Neural cell (in vitro differentiated cells): ENCODE measurements around the gene IFNE. TPM values are rescaled to one million over a fixed set of nuclear protein-coding genes. Genes with fewer than 3 reads are reported as not detected.

Source experiments
- H2AFZ ChIP-seq: fragments of 200-600, 300-800 bp; sonication (generic), shearing (Covaris generic); 2 replicates; pipeline ENCODE4 v1.6.0; 2014; ENCODE audit warnings: low read depth, mild to moderate bottlenecking, antibody characterized with exemption, low read length, moderate library complexity
- H3F3A ChIP-seq: fragments of 200-600 bp; shearing (Covaris generic); 2 replicates; pipeline ENCODE4 v1.6.1; 2016; ENCODE audit warnings: mild to moderate bottlenecking, moderate library complexity, mixed read lengths, antibody characterized with exemption, low read length; ENCODE audit not compliant: insufficient read depth, poor library complexity, severe bottlenecking
- H3K27ac ChIP-seq: fragments of 200-600, 300-800 bp; sonication (generic), shearing (Covaris generic); 2 replicates; pipeline ENCODE4 v1.5.1; 2014; ENCODE audit warnings: mild to moderate bottlenecking, low read length, moderate library complexity
- H3K27me3 ChIP-seq: fragments of 300-800, 200-600 bp; sonication (generic), shearing (Covaris generic); 2 replicates; pipeline ENCODE4 v1.6.0; 2014; ENCODE audit warnings: mild to moderate bottlenecking, low read depth, low read length, moderate library complexity; ENCODE audit not compliant: insufficient read depth
- H3K36me3 ChIP-seq: fragments of 300-800, 200-600 bp; sonication (generic), shearing (Covaris generic); 2 replicates; pipeline ENCODE4 v1.5.1; 2014; ENCODE audit warnings: mild to moderate bottlenecking, antibody characterized with exemption, low read length, moderate library complexity; ENCODE audit not compliant: insufficient read depth
- H3K4me2 ChIP-seq: fragments of 300-800, 200-600 bp; sonication (generic), shearing (Covaris generic); 2 replicates; pipeline ENCODE4 v1.6.0; 2014; ENCODE audit warnings: mild to moderate bottlenecking, low read length
- H3K4me3 ChIP-seq: fragments of 300-800, 200-600 bp; sonication (generic), shearing (Covaris generic); 2 replicates; pipeline ENCODE4 v1.5.1; 2014; ENCODE audit warnings: mild to moderate bottlenecking, low read length, moderate library complexity
- H3K79me2 ChIP-seq: fragments of 200-600 bp; shearing (Covaris generic); replicated peaks from 2 replicates; pipeline ENCODE4 v1.6.0; 2014; ENCODE audit warnings: mild to moderate bottlenecking, low read length, moderate library complexity; ENCODE audit not compliant: insufficient read depth
- H3K9ac ChIP-seq: fragments of 300-800, 200-600 bp; sonication (generic), shearing (Covaris generic); 2 replicates; pipeline ENCODE4 v1.6.1; 2016; ENCODE audit warnings: mild to moderate bottlenecking, low read length, mixed read lengths
- H3K9me2 ChIP-seq: fragments of 200-600 bp; shearing (Covaris generic); 2 replicates; pipeline ENCODE4 v1.6.1; 2016; ENCODE audit warnings: mild to moderate bottlenecking, low read length, mixed read lengths; ENCODE audit not compliant: insufficient read depth
- H3K9me3 ChIP-seq: fragments of 200-600, 300-800 bp; sonication (generic), shearing (Covaris generic); 2 replicates; pipeline ENCODE4 v1.6.1; 2016; ENCODE audit warnings: mild to moderate bottlenecking, mixed run types, low read length, moderate library complexity, mixed read lengths
- H4K20me1 ChIP-seq: fragments of 200-600 bp; shearing (Covaris generic); 2 replicates; pipeline ENCODE4 v1.6.1; 2016; ENCODE audit warnings: mild to moderate bottlenecking, mixed run types; ENCODE audit not compliant: insufficient read depth
- EP300 ChIP-seq: fragments of 450-650 bp; conservative IDR thresholded peaks from 2 replicates; pipeline ENCODE4 v1.6.1; 2014; ENCODE audit warnings: antibody characterized with exemption, mild to moderate bottlenecking, moderate library complexity; ENCODE audit not compliant: poor library complexity, severe bottlenecking
- EZH2 ChIP-seq: fragments of 200-600, 300-800 bp; shearing (Covaris generic), sonication (generic); IDR thresholded peaks from 2 replicates; pipeline ENCODE4 v1.6.1; 2014; ENCODE audit warnings: antibody characterized with exemption, low read length, borderline replicate concordance, mild to moderate bottlenecking; ENCODE audit not compliant: insufficient read depth, poor library complexity, severe bottlenecking
- MXI1 ChIP-seq: fragments of 450-650 bp; conservative IDR thresholded peaks from 2 replicates; pipeline ENCODE4 v1.6.1; 2014; ENCODE audit warnings: antibody characterized with exemption, mild to moderate bottlenecking; ENCODE audit not compliant: poor library complexity, severe bottlenecking
- POLR2AphosphoS5 ChIP-seq: IDR thresholded peaks from 2 replicates; pipeline ENCODE4 v1.6.1; 2012
- RAD21 ChIP-seq: fragments of 450-650 bp; conservative IDR thresholded peaks from 2 replicates; pipeline ENCODE4 v1.6.1; 2014; ENCODE audit warnings: antibody characterized with exemption, mild to moderate bottlenecking, moderate library complexity
- SMC3 ChIP-seq: fragments of 450-650 bp; conservative IDR thresholded peaks from 2 replicates; pipeline ENCODE4 v1.6.1; 2014; ENCODE audit warnings: antibody characterized with exemption, mild to moderate bottlenecking, moderate library complexity; ENCODE audit not compliant: poor library complexity
- TAF1 ChIP-seq: IDR thresholded peaks from 2 replicates; pipeline ENCODE4 v1.6.1; 2012; ENCODE audit warnings: low read depth
- polyA plus RNA-seq: library from polyadenylated mRNA; depleted of rRNA; stranded (reverse); fragments of >200 nt; gene quantifications from 2 replicates; pipeline ENCODE4 v1.2.3, GENCODE V29; 2014
- TF ChIP-seq, protein P1 (sequence below): fragments of 450-650 bp; IDR thresholded peaks from 2 replicates; pipeline ENCODE4 v1.5.1; 2014; ENCODE audit warnings: antibody characterized with exemption, mild to moderate bottlenecking, moderate library complexity; ENCODE audit not compliant: poor library complexity, severe bottlenecking
- TF ChIP-seq, protein P2 (sequence below): IDR thresholded peaks from 2 replicates; pipeline ENCODE4 v1.6.1; 2012; ENCODE audit warnings: borderline replicate concordance

Gene IFNE
- polyA plus RNA-seq, 1 donor from 2014 or later: not detected

DNA sequence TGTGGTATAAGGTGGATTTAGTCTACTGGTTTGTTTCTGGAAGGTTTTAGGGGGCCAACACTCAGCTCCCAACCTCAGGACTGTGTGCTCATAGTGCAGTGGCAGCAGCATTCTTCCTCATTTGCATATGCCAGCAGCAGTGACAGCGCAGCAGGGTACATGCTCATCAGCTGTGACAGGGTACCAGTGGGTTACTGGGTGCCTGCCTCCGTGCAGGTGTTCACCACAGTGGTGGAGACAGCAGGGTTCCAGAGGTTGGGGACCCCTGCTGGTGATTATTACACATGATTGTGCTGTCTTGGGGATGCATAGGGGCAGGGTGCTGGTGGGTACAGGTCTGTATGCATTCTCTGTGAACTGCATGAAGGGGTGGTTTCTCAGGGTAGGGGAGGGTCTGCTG, 45.5 kb upstream of the IFNE start:
- no peaks in the 10 kb centered on the region for H3K9me2 ChIP-seq
- H3K27ac ChIP-seq: no peak overlapping the region
- no peaks in the 10 kb centered on the region for H3K27me3 ChIP-seq
- no peak overlapping the region for H3K4me2 ChIP-seq
- no peak overlapping the region for H3K9ac ChIP-seq
- H3F3A ChIP-seq: no peaks in the 10 kb centered on the region
- TF ChIP-seq, protein P1, sequence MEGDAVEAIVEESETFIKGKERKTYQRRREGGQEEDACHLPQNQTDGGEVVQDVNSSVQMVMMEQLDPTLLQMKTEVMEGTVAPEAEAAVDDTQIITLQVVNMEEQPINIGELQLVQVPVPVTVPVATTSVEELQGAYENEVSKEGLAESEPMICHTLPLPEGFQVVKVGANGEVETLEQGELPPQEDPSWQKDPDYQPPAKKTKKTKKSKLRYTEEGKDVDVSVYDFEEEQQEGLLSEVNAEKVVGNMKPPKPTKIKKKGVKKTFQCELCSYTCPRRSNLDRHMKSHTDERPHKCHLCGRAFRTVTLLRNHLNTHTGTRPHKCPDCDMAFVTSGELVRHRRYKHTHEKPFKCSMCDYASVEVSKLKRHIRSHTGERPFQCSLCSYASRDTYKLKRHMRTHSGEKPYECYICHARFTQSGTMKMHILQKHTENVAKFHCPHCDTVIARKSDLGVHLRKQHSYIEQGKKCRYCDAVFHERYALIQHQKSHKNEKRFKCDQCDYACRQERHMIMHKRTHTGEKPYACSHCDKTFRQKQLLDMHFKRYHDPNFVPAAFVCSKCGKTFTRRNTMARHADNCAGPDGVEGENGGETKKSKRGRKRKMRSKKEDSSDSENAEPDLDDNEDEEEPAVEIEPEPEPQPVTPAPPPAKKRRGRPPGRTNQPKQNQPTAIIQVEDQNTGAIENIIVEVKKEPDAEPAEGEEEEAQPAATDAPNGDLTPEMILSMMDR: no peak
- no peak for TF ChIP-seq SMC3
- TF ChIP-seq TAF1: no peak
- no peak for TF ChIP-seq MXI1
- no peak for TF ChIP-seq EP300
- no peak for TF ChIP-seq EZH2
- no peak for TF ChIP-seq POLR2AphosphoS5
- no peak for TF ChIP-seq RAD21
- TF ChIP-seq, protein P2, sequence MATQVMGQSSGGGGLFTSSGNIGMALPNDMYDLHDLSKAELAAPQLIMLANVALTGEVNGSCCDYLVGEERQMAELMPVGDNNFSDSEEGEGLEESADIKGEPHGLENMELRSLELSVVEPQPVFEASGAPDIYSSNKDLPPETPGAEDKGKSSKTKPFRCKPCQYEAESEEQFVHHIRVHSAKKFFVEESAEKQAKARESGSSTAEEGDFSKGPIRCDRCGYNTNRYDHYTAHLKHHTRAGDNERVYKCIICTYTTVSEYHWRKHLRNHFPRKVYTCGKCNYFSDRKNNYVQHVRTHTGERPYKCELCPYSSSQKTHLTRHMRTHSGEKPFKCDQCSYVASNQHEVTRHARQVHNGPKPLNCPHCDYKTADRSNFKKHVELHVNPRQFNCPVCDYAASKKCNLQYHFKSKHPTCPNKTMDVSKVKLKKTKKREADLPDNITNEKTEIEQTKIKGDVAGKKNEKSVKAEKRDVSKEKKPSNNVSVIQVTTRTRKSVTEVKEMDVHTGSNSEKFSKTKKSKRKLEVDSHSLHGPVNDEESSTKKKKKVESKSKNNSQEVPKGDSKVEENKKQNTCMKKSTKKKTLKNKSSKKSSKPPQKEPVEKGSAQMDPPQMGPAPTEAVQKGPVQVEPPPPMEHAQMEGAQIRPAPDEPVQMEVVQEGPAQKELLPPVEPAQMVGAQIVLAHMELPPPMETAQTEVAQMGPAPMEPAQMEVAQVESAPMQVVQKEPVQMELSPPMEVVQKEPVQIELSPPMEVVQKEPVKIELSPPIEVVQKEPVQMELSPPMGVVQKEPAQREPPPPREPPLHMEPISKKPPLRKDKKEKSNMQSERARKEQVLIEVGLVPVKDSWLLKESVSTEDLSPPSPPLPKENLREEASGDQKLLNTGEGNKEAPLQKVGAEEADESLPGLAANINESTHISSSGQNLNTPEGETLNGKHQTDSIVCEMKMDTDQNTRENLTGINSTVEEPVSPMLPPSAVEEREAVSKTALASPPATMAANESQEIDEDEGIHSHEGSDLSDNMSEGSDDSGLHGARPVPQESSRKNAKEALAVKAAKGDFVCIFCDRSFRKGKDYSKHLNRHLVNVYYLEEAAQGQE: no peak
- H3K9me3 ChIP-seq: no peaks in the 10 kb centered on the region
- no peak overlapping the region for H3K4me3 ChIP-seq
- no peaks in the 10 kb centered on the region for H3K36me3 ChIP-seq
- H4K20me1 ChIP-seq: no peaks in the 10 kb centered on the region
- no peak overlapping the region for H2AFZ ChIP-seq
- H3K79me2 ChIP-seq: no peaks in the 10 kb centered on the region

DNA sequence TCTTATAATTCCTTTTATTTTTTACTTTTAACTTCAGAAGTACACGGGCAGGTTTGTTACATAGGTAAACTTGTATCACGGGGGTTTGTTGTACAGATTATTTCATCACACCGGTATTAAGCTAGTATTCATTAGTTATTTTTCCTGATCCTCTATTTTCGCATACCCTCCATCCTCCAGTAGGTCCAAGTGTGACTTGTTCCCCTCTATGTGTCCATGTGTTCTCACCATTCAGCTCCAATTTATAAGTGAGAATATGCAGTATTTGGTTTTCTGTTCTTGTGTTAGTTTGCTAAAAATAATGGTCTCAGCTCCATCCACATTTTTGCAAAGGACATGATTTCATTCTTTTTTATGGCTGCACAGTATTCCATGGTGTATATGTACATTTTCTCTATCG, 43.1 kb upstream of the IFNE start:
- no peak overlapping the region for H3K9ac ChIP-seq
- H3K27ac ChIP-seq: no peak overlapping the region
- H3K4me2 ChIP-seq: no peak overlapping the region
- no peaks in the 10 kb centered on the region for H3K27me3 ChIP-seq
- no peaks in the 10 kb centered on the region for H3K9me3 ChIP-seq
- TF ChIP-seq RAD21: no peak
- TF ChIP-seq POLR2AphosphoS5: no peak
- no peaks in the 10 kb centered on the region for H3K9me2 ChIP-seq
- H3K4me3 ChIP-seq: no peak overlapping the region
- H3F3A ChIP-seq: no peaks in the 10 kb centered on the region
- no peaks in the 10 kb centered on the region for H3K79me2 ChIP-seq
- no peaks in the 10 kb centered on the region for H3K36me3 ChIP-seq
- no peaks in the 10 kb centered on the region for H4K20me1 ChIP-seq
- no peak overlapping the region for H2AFZ ChIP-seq
